Measurements from ENCODE around the gene FHIT. TPM values are rescaled to one million over a fixed set of nuclear protein-coding genes. Genes with fewer than 3 reads are reported as not detected.

Gene FHIT
- total and polyA plus RNA-seq, 7 donors: 2.4 to 10.2 (median 6.1) TPM

- Histone ChIP-seq H3K9me3 (no peaks in the 10 kb centered on the region), H3K4me1 (no peaks in the 10 kb centered on the region), H3K36me3 (no peaks in the 10 kb centered on the region), H3K4me3 (no peak overlapping the region), H3K27me3 (no peaks in the 10 kb centered on the region), H3K27ac (no peak overlapping the region)
- intact Hi-C loops (cut with DNase I): no loop called here
- TF ChIP-seq POLR2AphosphoS5 (IDR thresholded peaks at IDR 0.05) (no peak), EP300 (IDR thresholded peaks at IDR 0.05) (no peak), CTCF (IDR thresholded peaks at IDR 0.05) (no peak), POLR2A (IDR thresholded peaks at IDR 0.05) (no peak)
- 80 to 83% methylated on average over 2 of the region's 2 CpGs for WGBS, 2 donors
- DNase-seq: no peak
These were observed 543.7 kb downstream of the FHIT start for GRCh38 chr3:60707452-60708020.

- TF ChIP-seq POLR2A (IDR thresholded peaks at IDR 0.05) (no peak), CTCF (IDR thresholded peaks at IDR 0.05) (no peak), EP300 (IDR thresholded peaks at IDR 0.05) (no peak), POLR2AphosphoS5 (IDR thresholded peaks at IDR 0.05) (no peak)
- H3K36me3 ChIP-seq: no peaks in the 10 kb centered on the region
- intact Hi-C loops (cut with DNase I): no loop called here
These were observed 547.1 kb downstream of the FHIT start for GRCh38 chr3:60703956-60704736.

GRCh38 chr3:60703008-60703407 lies 548.2 kb downstream of the FHIT start:
- H3K9me3 ChIP-seq: no peaks in the 10 kb centered on the region
- WGBS, 2 donors: 96% methylated on average over 3 of the region's 3 CpGs
- H3K4me1 ChIP-seq: no peaks in the 10 kb centered on the region
- TF ChIP-seq CTCF (IDR thresholded peaks at IDR 0.05): no peak
- H3K4me3 ChIP-seq: no peak overlapping the region
- no peak for DNase-seq
- intact Hi-C loops (cut with DNase I): no loop called here
- H3K27me3 ChIP-seq: no peaks in the 10 kb centered on the region
- H3K27ac ChIP-seq: no peak overlapping the region
- H3K36me3 ChIP-seq: no peaks in the 10 kb centered on the region

More at GRCh38 chr3:60703956-60704736, 547.1 kb downstream of the FHIT start:
- H3K4me1 ChIP-seq: no peaks in the 10 kb centered on the region
- no peaks in the 10 kb centered on the region for H3K27me3 ChIP-seq
- H3K4me3 ChIP-seq: no peak overlapping the region
- no peak overlapping the region for H3K27ac ChIP-seq
- H3K9me3 ChIP-seq: no peaks in the 10 kb centered on the region
- no peak for DNase-seq
- 81 to 86% methylated on average over 3 of the region's 3 CpGs for WGBS, 2 donors

- H3K36me3 ChIP-seq: no peaks in the 10 kb centered on the region
- 85 to 87% methylated on average over 3 of the region's 3 CpGs for WGBS, 2 donors
- no peaks in the 10 kb centered on the region for H3K27me3 ChIP-seq
- DNase-seq: no peak
- H3K4me1 ChIP-seq: no peaks in the 10 kb centered on the region
- H3K9me3 ChIP-seq: no peaks in the 10 kb centered on the region
- no peak overlapping the region for H3K27ac ChIP-seq
- TF ChIP-seq EP300 (IDR thresholded peaks at IDR 0.05): no peak
- no peak overlapping the region for H3K4me3 ChIP-seq
- intact Hi-C loops (cut with DNase I): no loop called here
These were observed 553.1 kb downstream of the FHIT start for GRCh38 chr3:60698117-60698516.

- no peaks in the 10 kb centered on the region for H3K27me3 ChIP-seq
- intact Hi-C loops (cut with DNase I): no loop called here
- H3K36me3 ChIP-seq: no peaks in the 10 kb centered on the region
- DNase-seq: no peak
- H3K4me3 ChIP-seq: no peak overlapping the region
- H3K27ac ChIP-seq: no peak overlapping the region
- no peak for TF ChIP-seq CTCF (IDR thresholded peaks at IDR 0.05)
- TF ChIP-seq EP300 (IDR thresholded peaks at IDR 0.05): no peak
- no peak for TF ChIP-seq POLR2AphosphoS5 (IDR thresholded peaks at IDR 0.05)
- TF ChIP-seq POLR2A (IDR thresholded peaks at IDR 0.05): no peak
- H3K4me1 ChIP-seq: no peaks in the 10 kb centered on the region
- peaks cover 0 to 1% (median 0%) of the 10 kb centered on the region in 4 donors for H3K9me3 ChIP-seq
These were observed 554.1 kb downstream of the FHIT start for GRCh38 chr3:60697132-60697531.
